SKM-1 (cell line): Measurements from ENCODE around the gene KCNIP4.
A peak's percentile ranks its signal among the peaks of the same experiment; 100 is the strongest.

Source experiments
- DNase-seq: peaks from one replicate; lab custom pipeline; 2025; ENCODE audit not compliant: unreplicated experiment; lab: John Stamatoyannopoulos, UW

KCNIP4 gene

GRCh38 chr4:20696815-20697214 lies 1251.8 kb downstream of the KCNIP4 start:
- DNase-seq = no peak

GRCh38 chr4:20687864-20688263 lies 1260.7 kb downstream of the KCNIP4 start:
- DNase-seq = no peak

GRCh38 chr4:20684852-20685763 lies 1263.5 kb downstream of the KCNIP4 start:
- DNase-seq = peak; percentile 38

GRCh38 chr4:20683766-20684165 lies 1264.8 kb downstream of the KCNIP4 start:
- DNase-seq = no peak

GRCh38 chr4:20682853-20683252 lies 1265.7 kb downstream of the KCNIP4 start:
- DNase-seq = no peak

- DNase-seq = no peak
These were observed 1267.3 kb downstream of the KCNIP4 start for GRCh38 chr4:20681271-20681670.

- DNase-seq = no peak
These were observed 1267.8 kb downstream of the KCNIP4 start for GRCh38 chr4:20680736-20681135.

- DNase-seq = no peak
These were observed 1268.6 kb downstream of the KCNIP4 start for GRCh38 chr4:20679951-20680350.
